Myocyte (in vitro differentiated cells): ENCODE data around the gene TJP3. TPM values are rescaled to one million over a fixed set of nuclear protein-coding genes. Genes with fewer than 3 reads are reported as not detected.
"Not testable (repeated sequence)": the region's sequence is repeated elsewhere in the genome, so short reads cannot be mapped to it uniquely, and the experiment has no call there.

ENCODE experiments used
- DNase-seq: peaks from one replicate; pipeline ENCODE4 v3.0.0-alpha.2; 2012; ENCODE audit warnings: low read depth
- polyA plus RNA-seq: library from polyadenylated mRNA; unstranded; fragments of >200 nt; gene quantifications from one replicate; pipeline ENCODE4 v1.2.1, GENCODE V29; 2012; ENCODE audit warnings: missing spikeins
- total RNA-seq: library from RNA; depleted of rRNA; stranded (reverse); fragments of >200 nt; gene quantifications from 2 replicates; pipeline ENCODE4 v1.2.3, GENCODE V29; 2014

TJP3 gene
- total RNA-seq = not detected in 2 replicates
- polyA plus RNA-seq = 0.42 TPM

GRCh38 chr19:3708207-3708931 lies at the start of gene TJP3:
Gene TJP3, plus strand, starts transcription at chr19:3708384. Its CDS starts 20,049 bp downstream, at chr19:3728433.
- no peak for DNase-seq

- peak; percentile 65 for DNase-seq
Measured at GRCh38 chr19:3658870-3659745, 49.1 kb upstream of the TJP3 start.

- no peak for DNase-seq
Measured at GRCh38 chr19:3659746-3660112, 48.5 kb upstream of the TJP3 start.

GRCh38 chr19:3660493-3661219 lies 47.5 kb upstream of the TJP3 start:
- peak; percentile 74 for DNase-seq

- DNase-seq = no peak
Measured at GRCh38 chr19:3661284-3662238, 46.6 kb upstream of the TJP3 start.

GRCh38 chr19:3663838-3664237 lies 44.3 kb upstream of the TJP3 start:
- DNase-seq = no peak

GRCh38 chr19:3664879-3665642 lies 43.1 kb upstream of the TJP3 start:
- DNase-seq = no peak

GRCh38 chr19:3665681-3666544 lies 42.3 kb upstream of the TJP3 start:
- no peak for DNase-seq

- not testable (repeated sequence) for DNase-seq
Measured at GRCh38 chr19:3666545-3666856, 41.7 kb upstream of the TJP3 start.

- DNase-seq = no peak
Measured at GRCh38 chr19:3667037-3667638, 41.0 kb upstream of the TJP3 start.

GRCh38 chr19:3667766-3668165 lies 40.4 kb upstream of the TJP3 start:
- no peak for DNase-seq

GRCh38 chr19:3668331-3669081 lies 39.7 kb upstream of the TJP3 start:
- no peak for DNase-seq

GRCh38 chr19:3669082-3669946 lies 38.9 kb upstream of the TJP3 start:
- no peak for DNase-seq

GRCh38 chr19:3669947-3670795 lies 38.0 kb upstream of the TJP3 start:
- no peak for DNase-seq

GRCh38 chr19:3670796-3671679 lies 37.1 kb upstream of the TJP3 start:
- no peak for DNase-seq
